NCI-H2107 treated with DMSO at 0.1 percent for 48 hours (cell line): ENCODE data around the gene ALK.

Experiments used
- DNase-seq: peaks from one replicate; lab custom pipeline; 2025; ENCODE audit not compliant: unreplicated experiment; lab: John Stamatoyannopoulos, UW

Gene ALK

DNA sequence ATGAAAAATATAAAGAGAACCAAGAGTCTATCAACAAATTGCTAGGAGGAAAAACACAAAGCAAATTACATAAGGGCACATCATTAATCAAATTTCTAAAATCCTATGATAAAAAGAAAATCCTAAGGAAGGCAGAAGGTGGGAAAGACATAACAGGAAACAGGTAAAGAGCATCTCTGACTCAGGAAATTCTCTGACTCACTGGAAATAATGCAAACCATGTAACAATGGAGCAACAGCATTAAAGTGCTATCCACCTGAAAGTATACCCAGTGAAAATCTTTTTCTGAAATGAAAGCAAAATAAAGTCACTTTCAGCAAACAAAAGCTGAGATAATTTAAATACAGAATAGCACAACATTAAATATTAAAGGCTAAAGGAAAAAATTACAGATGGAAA is 10.9 kb downstream of the ALK start:
- no peak for DNase-seq

DNA sequence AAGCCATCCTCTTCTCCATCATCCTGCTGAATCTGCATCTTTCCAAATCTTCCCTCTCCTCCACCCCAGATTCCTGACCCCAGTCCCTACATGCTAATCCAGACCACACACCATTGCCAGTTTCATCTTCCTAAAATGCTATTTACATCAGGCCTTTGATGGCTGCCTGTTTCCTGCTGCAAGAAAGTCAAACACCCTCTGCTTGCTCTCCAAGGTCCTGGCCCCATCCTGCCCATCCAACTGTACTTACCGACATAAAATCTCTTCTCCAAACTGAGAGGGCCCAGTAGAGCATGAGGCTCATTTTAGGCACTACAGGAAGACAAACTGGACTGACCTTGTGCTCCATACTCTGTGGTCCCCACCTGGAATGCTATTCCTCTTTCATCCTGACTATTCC is 19.0 kb downstream of the ALK start:
- no peak for DNase-seq

DNA sequence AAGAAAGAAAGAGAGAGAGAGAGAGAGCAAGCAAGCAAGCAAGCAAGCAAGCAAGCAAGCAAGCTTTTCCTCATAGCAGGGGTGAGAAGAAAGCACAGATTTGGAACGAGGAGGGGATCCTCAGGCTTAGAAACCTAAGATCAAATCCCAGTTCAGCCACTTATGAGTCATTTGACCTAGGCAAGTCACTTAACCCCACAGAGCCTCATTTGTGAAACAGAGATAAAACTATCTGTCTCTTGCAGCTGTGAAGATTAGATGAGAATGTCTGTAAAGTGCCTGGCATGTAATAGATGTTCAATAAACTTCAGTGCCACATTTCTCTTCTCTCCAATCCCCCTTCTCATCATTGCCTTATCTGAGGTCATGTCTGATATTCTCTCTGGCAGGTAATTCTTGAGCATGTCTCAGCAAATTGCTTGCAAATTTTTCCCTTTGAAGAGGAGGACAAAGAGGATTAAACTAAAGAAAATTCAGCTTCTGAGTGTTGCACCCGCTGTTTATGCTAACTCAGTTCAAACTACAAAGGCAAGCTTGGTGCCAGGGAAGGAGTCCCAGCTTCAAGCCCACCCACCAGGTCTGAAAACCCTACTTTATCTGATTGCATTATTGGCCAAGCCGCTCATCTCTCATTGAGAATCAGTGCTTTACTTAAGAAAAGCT is 20.3 kb downstream of the ALK start:
- no peak for DNase-seq

DNA sequence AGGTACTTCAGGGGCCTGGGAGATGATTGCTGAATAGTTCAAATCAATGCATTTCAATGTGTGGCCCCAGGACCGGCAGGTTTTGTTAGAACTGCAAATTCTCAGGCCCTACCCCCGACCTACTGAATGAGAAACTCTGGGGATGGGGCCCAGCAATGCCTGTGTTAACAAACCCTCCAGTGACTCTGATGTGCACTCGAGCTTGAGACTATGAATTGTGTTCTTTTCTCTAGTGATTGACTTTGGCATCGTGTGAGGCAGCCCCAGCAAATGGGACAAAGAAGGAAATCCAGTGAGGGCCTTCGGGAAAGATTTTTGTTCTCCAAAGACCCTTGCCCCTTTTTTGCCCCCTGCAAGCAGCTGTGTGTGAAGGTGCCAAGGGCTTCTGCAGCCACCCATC is 22.4 kb downstream of the ALK start:
- no peak for DNase-seq

DNA sequence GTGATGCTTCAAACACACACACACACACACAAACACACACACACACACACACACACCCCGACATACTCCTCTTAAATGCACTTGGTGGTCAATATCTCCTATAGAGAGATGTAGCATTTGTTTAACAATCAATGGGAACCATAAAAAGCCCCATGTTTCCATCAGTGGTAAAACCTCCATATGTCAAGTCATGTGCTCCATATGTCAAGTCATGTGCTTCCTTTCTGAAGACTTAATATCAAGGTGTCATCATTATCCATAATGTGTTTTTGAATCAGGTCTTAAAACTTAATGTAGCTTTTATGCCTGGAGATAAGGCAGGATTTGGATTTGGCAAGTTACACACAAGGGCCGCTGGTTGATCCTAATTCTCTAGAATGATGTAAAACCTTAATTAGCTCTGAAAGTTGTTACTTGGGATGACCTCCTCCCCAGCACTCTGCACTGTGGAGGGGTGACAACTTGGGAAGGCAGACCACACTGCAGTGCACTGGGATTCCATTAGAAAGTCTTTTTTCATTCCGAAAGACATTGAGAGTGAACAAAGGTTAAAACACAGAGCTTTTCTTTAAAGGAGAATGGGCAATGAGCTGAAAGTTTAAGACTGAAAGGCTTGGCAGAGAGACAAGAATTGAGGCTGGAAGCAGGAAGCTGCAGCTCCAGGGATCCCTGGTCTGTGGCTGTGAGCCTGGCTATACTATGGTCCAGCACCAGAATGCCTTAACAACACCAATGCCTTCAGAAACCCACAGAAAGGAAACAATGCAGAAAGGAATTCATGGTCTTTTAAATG is 26.4 kb downstream of the ALK start:
- DNase-seq, result no peak

DNA sequence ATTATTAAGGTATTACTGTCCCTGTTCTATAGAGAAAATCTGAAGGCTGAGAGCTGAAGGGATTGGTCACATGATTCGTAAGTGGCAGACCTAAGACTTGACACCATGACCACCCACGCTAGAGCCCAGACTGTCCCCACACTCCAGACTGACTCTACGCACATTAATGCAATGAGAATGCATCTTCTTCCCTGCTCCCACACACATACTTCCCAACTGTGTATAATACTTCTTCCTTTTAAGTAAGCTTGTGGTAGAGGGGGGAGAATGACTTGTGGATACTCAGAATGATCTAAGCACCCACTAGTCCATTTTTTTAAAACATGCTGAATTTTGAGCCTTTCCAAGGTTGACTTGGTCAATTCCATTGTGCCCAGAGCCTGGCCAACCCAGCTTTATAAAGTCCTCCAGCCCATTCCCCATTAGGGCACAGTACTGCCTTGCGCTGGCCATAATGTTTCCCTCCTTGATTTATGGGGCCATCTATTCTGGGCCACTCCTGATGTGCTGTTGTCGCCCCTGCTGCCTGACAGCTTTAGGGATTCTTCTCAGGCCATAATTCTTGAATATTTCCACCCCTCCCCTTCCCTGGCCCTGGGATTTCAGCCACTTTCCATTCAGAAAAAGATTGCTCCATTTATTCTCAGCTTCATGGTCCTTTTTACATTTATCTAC is 28.7 kb downstream of the ALK start:
- DNase-seq, result no peak

DNA sequence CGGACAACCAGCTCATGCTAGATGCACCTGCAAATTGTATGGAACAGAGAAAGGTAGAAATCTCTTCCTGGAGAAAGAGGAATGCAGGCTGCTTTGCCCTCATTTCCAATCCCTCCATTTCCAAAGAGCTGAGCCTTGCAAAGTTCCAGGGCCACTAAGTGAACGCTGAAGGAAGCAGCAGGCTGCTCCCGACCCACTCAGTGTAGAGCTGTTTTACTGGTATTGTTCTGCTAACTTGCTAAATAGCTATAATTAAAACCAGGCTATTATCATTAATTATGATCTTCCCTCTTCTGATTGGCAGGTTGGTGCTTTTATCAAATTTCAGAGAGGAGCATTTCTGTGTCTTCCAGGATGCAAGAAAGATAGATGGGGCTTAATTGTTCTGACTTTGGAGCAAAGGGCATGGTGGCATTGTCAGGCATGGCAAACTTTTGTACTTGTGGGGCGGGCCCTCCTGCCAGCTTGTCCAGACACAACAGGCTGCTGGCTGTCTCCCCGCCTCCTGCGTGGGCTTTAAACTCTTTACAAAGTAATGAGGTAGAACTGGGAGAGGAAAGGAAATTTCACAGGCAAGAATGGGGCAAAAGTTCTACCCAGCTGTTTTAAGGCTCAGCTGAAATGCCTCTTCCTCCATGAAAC is 40.2 kb downstream of the ALK start:
- no peak for DNase-seq

DNA sequence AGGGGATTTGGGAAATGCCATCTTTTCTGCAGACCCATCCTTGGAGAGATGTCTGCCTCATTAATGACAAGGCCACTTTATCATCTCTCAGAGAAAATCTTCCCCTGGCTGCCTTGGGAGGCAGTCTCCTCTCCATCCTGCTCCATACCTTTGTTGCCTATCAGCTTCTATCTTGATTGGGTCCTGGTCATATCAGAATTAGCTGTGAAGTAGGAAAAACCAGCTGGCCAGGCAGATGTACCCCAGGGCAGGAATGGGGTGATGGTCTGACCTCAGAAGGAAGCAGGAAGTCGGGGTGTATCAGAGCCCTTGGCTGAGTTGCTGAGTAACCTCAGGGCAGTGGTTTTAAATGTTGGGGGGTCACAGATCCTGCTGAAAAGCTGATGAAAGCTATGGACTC is 41.3 kb downstream of the ALK start:
- DNase-seq, result no peak

DNA sequence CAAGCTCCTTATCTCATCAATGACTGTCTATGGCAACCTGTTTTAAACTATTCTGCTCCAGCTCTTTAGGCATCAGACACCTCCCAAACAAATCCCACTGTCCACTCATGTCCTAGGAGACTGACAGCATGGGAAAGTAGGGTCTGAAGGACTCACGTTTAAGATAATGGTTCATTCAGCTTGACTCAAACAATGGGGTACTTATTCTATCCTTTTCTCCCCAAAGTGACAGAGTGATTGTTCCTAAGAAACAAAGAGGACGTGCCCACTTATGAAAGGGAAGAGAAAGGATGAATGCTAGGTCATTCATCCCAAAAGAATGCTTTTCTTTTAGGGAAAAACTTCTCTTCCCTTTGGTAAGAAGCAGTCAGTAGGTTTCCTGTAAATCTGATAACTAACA is 41.9 kb downstream of the ALK start:
- DNase-seq, result no peak

DNA sequence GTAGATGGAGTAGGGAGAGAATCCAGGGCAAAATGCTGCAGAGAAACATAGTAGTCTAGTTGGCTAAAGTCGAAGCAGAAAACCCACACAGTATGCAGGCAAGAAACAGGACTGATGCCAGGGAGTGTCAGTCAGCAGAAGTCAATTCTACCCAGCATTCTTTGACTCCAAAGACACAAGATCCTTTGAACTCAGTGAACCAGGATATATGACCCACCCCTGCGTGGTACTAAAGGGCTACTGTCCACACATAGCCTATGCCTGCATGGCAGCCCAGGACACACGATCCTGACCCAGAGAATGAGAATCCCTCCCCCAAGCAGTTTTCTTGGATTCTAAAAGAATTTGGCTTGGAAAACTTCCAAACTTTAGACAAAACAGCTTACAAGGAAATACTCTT is 42.5 kb downstream of the ALK start:
- no peak for DNase-seq

DNA sequence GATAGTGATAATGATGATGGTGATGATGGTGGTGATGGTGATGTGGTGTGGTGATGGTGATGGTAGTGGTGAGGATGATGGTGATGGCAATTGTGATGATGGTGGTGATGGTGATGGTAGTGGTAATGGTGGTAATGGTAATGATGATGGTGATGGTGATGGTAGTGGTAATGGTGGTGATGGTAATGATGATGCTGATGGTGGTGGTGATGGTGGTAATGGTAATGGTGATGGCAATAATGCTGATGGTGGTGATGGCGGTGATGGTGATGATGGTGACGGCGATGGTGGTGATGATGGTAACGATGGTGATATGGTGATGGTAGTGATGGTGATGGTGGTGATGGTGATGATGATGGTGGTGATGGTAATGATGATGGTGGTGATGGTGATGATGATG is 45.0 kb downstream of the ALK start:
- no peak for DNase-seq

DNA sequence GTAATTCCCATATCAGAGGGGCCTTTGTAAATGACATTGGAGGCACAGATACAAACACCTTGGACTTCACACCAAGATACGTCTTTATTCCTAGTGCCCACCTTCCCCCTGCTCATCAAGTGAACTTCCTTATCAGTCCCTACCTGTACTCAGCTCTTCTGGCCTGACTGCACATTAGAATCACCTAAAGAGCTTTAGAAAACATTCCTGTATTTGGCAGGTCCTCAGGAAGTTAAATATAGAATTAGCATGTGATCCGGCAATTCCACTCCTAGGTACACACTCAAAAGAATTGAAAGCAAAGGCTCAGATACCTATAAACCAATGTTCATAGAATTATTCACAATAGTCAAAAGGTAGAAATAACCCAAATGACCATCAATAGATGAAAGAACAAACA is 46.6 kb downstream of the ALK start:
- no peak for DNase-seq

DNA sequence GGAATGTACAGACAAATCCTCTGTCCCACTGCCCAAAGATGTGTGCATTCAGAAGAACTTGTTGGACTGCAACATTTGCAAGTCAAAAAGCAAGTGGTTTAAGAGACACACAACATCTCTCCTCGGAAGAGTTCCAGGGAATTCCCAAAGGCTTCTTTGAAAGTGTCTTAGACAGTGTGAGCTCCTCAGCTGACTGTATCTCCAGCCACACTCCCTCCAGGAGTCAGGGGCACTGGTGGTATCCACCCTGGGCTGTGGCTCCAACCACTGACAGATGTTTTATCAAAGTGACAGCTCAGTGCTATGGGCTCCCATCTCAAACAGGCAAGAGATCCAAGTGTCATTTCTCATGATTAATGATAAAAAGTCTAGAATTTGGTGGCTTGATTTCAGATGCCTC is 48.5 kb downstream of the ALK start:
- no peak for DNase-seq

DNA sequence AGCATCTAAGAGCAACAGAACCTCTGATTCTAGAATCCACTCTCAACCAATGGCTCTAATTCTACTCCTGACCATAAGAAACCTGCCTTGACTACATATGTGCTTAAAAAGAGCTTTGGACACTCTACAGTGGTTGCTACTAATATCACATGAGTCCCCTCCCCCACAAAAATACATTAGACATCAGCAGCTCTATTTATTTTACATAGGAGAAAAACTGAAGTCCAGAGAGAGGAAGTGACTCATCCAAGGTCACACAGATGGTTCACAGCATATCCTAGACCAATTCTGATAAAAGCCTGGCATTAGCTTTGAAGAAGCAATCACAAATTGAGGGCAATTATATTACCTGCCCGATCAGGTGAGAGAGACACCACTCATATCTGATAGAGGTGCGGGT is 49.8 kb downstream of the ALK start:
- no peak for DNase-seq

DNA sequence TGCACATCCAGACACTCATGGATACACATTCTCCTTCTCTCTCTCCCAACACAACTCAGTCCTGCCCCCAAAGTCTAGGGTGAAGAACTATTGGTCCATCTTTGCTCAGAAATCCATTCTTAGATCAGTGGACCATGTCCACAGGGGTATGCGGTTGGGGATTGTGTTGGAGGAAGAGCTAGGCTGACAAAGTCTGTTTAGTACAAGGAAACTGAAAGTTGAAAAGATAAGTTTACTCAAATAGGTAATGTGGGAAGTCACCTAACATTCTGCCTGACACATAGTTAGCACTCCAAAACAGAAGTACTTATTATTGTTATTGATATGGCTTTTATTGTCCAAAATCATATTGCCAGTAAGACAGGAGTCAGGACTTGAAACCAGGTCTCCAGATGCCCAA is 55.9 kb downstream of the ALK start:
- no peak for DNase-seq

DNA sequence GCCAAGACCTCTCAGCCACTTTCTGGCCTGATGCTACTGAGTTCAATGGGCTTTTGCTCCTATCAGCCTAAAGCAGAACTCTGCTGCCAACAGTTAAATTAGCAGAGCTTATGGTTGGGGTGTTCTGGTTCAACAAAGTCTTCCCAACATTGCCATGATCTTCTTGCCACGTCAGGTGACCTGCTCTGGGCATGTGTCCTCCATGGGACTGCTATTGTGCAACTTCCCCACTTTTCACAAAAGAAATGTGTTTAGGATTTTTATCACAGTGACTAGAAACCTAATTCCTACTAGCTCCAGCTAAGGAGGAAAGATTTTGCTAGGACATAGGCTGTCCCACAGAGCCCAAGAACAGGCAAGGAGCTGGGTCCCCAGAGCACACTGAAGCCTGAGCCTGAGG is 56.4 kb downstream of the ALK start:
- no peak for DNase-seq

DNA sequence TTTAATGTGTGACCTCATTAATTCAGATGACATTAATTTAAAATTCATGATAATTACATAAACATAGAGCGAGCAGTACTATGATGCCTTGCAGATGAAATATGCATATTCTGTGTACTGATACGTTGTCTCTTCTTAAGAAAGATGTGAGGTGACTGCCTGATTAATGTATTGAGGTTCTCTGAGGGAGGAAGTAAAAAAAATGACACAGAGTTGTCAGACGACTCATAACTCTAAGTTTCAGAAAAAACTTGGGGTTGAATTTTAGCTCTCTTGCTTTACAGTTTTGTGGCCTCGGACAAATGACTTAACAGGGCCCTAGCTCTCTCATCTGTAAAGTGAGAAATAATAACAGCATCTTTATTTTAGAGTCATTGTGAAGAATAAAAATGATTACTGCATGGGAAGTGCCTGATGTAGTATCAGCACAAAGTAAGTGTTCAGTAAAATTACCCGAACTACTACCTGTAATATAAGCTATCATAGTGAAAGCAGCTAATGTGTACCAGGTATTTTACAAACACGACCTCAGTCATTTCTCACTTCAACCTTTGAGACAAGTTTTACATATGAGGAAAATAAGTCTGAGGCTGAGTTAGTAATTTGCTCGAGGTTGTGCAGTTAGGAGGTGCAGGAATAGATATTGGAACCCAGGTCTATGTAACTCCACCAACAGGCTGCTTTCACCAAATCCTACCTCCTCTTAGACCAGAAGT is 65.3 kb downstream of the ALK start:
- DNase-seq, result no peak

DNA sequence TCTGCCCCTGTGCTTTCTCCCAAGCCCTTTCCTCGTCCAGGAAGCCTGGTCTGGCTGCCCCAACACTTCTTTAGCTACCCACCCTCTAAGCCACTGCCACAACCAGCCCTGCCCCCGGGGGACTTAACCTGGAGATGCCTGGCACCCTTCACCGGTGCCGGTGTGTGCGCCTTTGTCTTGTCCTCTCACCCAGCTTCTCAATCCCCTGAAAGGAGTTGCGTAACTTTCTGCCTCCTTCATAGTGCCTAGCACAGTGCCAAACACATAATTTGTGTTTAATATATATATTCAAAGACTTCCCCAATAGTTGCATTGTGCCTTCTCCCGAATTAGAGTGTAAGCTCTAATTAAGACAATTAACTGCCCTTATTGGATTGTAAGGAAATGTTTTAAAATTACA is 70.6 kb downstream of the ALK start:
- no peak for DNase-seq

DNA sequence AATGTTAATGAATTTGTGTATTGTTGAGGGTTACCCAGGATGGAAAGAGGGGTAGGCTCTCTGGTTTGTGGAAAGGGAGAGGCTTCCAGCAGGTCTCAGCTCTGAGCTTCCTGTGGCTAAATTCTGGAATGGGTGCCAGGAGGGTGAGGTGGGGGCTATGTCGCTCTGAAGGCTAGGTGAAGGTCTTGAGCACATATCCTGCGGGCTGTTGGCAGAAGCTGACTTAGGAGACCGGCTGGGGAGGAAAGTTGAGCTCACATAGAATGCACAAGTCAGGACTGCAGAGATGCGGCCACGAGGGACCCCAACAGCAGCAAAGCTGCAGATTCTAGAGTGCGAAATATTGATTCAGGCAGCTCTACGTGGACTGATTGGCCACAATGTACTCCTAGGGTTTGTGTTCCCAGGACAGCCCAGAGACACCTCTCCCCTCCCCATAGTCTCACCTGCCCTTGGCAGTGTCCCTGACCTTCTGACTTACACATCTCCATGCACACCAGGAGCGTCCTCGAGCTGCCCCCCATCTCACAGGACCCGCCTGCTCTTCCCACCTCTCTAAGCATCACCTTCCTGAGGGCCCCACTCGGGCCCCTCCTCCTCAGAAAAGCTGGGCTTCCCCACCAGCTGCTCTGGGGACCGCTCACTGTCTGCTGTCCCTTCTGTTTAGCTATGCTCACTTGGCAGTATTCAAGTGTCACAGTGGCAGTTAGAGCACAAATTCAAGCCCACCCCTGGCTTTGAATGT is 72.6 kb downstream of the ALK start:
- DNase-seq, result no peak

DNA sequence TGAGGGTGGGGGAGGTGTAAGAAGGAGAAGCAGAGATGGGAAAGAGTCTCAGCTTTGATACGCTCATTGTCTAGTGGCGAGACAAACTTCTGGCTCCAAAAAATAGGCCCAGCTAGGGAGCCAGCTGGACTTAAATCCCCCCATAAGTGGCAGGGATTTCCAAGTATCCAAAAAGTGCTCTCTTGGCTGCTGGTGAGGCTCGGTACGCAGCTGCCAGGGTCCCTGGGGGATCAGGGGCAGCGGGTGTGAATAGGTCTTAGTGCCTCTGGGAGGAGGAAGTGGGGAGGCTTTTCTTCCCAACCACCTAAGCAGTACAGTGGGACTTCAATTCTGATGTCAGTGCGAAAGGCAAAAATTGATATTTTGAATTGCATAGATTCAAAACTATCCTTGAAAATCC is 73.5 kb downstream of the ALK start:
- DNase-seq, result no peak
